HG03558 (cell line): Measurements from ENCODE around the gene CCSER2.

Experiments
- ATAC-seq: cut with Tn5 transposase; IDR thresholded peaks from one replicate; pipeline ENCODE4 v1.9.1; 2021; ENCODE audit warnings: moderate number of reproducible peaks; ENCODE audit not compliant: unreplicated experiment; ENCODE audit errors: extremely low read depth

CCSER2 gene

GRCh38 chr10:84540617-84541288, 212.4 kb downstream of the CCSER2 start:
- ATAC-seq: peak; percentile 50

GRCh38 chr10:84541289-84541637, 212.9 kb downstream of the CCSER2 start:
- no peak for ATAC-seq

GRCh38 chr10:84542522-84543490, 214.4 kb downstream of the CCSER2 start:
- ATAC-seq: no peak

- ATAC-seq: no peak
Observed at GRCh38 chr10:84543948-84544347, 215.6 kb downstream of the CCSER2 start.

GRCh38 chr10:84545651-84546050, 217.3 kb downstream of the CCSER2 start:
- ATAC-seq: no peak

- ATAC-seq: no peak
Observed at GRCh38 chr10:84546609-84547008, 218.2 kb downstream of the CCSER2 start.

- no peak for ATAC-seq
Observed at GRCh38 chr10:84547616-84548015, 219.2 kb downstream of the CCSER2 start.

- no peak for ATAC-seq
Observed at GRCh38 chr10:84548869-84549268, 220.5 kb downstream of the CCSER2 start.

GRCh38 chr10:84549368-84550165, 221.2 kb downstream of the CCSER2 start:
- no peak for ATAC-seq

GRCh38 chr10:84550756-84551436, 222.5 kb downstream of the CCSER2 start:
- ATAC-seq: no peak

- no peak for ATAC-seq
Observed at GRCh38 chr10:84551437-84552120, 223.2 kb downstream of the CCSER2 start.

- ATAC-seq: no peak
Observed at GRCh38 chr10:84552478-84552877, 224.1 kb downstream of the CCSER2 start.

GRCh38 chr10:84562592-84562991, 234.2 kb downstream of the CCSER2 start:
- no peak for ATAC-seq

- ATAC-seq: no peak
Observed at GRCh38 chr10:84563355-84563754, 235.0 kb downstream of the CCSER2 start.

- no peak for ATAC-seq
Observed at GRCh38 chr10:84563868-84564267, 235.5 kb downstream of the CCSER2 start.

GRCh38 chr10:84565881-84566582, 237.6 kb downstream of the CCSER2 start:
- ATAC-seq: no peak

GRCh38 chr10:84567133-84567532, 238.7 kb downstream of the CCSER2 start:
- no peak for ATAC-seq
